ENCODE measurements around the gene RFXAP.

RFXAP gene

DNA sequence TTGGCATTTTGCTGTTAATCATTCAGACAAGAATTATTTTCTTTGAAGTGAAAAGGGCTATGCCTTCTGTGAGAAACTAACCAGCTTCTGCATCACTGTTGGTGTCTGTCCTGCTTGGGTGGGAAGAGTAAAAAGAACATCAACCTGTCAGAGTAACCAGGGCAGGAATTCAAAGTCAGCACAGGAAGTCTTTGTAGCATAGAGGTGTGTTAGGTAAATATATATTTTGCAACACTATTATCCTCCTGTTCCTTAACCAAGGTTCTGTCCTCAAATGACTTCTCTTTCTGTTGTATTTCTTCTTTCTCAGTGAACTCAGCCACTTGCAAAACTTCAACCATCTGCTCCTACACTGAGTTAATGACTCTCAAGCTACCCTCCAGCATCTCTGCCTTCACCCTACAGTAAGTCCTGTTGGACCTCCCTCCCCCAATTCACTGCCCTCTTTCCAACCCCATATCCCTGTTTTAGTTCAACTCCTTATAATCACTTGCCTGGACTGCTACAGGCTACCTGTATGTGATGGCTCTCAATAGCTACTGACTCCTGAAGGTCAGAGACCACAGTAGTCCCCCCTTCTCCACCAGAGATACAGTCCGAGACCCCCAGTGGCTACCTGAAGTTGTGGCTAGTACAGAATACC is 51.1 kb downstream of the RFXAP start:
- no peak for DNase-seq (ENCODE audit: low spot score)

DNA sequence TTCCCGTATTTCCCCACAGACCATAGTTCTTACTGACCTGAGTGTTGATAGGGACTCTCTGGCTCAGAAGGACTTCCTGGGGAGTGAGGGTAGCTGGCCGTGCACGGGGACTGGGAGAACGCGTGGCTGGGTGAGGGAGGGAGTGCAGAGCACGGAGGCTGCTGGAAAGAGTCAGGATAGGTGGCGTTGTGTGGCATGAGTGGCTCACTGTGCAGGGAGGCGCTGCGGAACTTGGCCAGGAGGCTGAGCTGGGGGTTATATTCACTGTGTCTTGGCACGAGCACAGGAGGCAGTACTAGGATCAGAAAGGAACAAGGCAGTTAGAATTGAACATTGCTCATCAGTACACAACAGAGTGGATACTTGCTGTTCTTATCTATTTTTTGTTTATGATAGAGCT is 53.6 kb downstream of the RFXAP start:
- no peak for DNase-seq (ENCODE audit: low spot score)

DNA sequence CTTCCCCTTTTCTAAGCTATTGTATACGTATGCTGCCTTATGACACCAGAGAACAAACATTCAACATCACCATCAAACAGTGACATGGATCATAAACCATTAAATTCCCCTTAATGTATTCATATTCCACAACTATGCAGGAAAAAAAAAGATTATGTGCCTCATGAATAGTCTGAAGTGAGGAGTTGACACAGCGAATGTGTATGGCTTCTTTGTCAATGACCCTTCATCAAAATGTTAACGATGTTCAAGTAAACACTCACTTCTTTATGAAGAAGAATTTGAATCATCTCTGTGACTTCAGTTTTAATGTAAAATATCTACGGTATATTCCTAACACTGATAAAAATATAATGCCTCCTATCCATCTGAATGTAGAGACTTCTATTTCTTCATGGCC is 56.4 kb downstream of the RFXAP start:
- no peak for DNase-seq (ENCODE audit: low spot score)

DNA sequence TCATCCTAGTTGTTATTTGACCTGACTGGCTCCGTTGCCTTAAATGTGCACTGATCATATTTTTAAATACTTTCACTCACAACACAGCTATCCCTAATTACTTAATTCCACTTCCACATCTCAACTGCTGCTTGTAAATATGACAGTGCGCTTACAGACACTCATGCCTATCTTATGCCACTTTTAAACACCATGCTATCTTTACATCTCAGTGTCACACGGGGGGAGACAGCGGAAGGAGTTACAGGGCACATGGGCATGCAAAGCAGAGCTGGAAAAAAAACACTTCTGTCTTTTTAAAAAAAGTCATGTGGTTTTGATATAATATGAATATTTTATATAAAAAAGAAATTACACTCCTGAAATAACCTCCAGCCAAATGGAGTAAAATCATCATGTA is 56.9 kb downstream of the RFXAP start:
- no peak for DNase-seq (ENCODE audit: low spot score)

Data from CD4-positive, alpha-beta T cell treated with Interleukin-6 at 100 ng/mL for 8 hours (primary cell).